ENCODE results near the gene HDAC6.

HDAC6 gene

DNA sequence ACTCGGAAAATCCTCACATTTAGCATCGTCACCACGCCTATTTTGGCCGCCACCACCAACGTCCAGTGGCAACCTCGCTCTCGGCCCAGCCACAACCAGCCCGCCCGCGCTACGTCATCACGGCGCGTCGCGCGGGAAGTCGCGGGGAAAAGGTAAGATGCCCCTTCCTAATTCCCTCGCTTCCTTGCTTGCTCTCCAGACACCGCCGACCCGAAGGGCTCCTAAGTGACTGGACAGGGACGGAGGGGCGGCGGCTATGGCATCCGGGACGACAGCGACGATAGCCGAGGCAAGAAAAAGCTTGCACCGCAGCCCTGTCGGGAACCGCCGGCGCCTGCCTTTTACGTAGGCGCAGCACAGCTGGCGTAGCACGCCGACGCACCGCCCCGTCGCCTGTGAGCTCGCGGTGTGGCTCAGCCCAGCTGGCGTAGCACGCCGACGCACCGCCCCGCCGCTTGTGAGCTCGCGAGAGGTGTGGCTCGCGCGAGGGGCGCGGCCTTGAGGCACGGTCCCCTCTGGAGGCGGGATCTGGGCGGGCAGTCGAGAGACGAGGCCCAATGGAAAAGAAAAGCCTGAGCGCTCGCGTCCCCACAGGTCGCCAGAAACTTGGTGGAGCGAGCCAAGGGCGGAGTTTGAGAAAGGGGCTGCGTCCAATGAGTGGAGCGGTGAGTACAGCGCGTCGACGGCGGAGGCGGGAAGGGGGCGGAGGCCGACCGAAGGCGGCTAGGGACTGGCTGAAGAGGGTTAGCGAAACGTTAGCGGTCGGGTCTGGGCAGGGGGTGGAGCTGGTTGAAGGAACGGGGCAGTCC, at the start of gene HDAC6:
TSS of gene HDAC6 (plus strand) at position 788 of the 809 bp plus-strand sequence. CDS start 626 bp downstream, outside the sequence.
- peak; percentile 97 for DNase-seq (ENCODE audit: low read depth)
- H3K4me3 ChIP-seq (ENCODE audit: low read depth, low read length) = peak within 1 kb of the TSS; percentile 69
- TF ChIP-seq, protein P1, sequence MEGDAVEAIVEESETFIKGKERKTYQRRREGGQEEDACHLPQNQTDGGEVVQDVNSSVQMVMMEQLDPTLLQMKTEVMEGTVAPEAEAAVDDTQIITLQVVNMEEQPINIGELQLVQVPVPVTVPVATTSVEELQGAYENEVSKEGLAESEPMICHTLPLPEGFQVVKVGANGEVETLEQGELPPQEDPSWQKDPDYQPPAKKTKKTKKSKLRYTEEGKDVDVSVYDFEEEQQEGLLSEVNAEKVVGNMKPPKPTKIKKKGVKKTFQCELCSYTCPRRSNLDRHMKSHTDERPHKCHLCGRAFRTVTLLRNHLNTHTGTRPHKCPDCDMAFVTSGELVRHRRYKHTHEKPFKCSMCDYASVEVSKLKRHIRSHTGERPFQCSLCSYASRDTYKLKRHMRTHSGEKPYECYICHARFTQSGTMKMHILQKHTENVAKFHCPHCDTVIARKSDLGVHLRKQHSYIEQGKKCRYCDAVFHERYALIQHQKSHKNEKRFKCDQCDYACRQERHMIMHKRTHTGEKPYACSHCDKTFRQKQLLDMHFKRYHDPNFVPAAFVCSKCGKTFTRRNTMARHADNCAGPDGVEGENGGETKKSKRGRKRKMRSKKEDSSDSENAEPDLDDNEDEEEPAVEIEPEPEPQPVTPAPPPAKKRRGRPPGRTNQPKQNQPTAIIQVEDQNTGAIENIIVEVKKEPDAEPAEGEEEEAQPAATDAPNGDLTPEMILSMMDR (IDR thresholded peaks at IDR 0.05; ENCODE audit: control insufficient read depth, extremely low read depth, insufficient read depth) = no peak

DNA sequence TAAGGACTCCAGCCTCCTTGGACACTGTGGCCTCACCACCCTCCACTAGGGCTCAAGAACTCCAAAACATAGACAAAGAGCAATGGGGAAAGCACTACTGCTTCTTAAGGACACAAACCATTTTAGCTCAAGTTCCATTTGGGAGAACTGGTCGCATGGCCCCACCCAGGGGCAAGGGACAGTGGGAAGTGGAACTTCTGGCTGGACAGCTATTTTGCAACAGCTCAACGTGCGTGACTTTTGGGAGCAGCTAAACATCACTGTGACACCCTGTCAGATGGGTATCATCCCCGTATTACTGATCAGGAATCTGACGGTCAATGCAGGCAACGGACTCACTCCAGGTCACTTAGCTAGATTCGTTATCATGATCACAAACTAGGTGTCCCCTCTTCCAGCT, 49.4 kb upstream of the HDAC6 start:
- TF ChIP-seq, protein P1 (IDR thresholded peaks at IDR 0.05; ENCODE audit: control insufficient read depth, extremely low read depth, insufficient read depth) = no peak
- H3K4me3 ChIP-seq (ENCODE audit: low read depth, low read length) = no peak overlapping the region
- DNase-seq (ENCODE audit: low read depth) = no peak

DNA sequence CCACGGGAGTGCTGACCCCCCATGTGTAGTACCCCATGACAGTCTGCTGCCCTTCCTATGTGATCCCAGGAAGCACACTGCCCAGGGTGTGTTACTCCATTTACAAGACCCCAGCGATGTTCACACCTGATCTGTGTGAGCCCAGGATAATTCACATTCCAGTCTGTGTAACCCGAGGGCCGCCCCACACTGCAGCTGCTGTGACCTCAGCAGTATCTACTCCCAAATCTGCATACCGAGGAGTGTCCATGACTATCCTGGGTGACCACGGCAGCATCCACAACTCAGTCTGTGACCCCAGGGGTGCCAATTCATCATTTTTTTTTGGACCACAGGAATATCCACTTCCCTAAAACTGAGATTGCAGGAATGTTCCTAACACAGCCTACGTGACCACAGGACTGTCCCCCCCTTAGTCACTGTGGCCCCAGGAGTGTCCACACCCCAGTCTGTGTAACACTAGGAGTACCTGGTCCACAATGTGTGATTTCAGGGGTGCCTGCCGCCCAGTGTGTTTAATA, 48.1 kb upstream of the HDAC6 start:
- TF ChIP-seq, protein P1 (IDR thresholded peaks at IDR 0.05; ENCODE audit: control insufficient read depth, extremely low read depth, insufficient read depth) = no peak
- no peak overlapping the region for H3K4me3 ChIP-seq (ENCODE audit: low read depth, low read length)
- no peak for DNase-seq (ENCODE audit: low read depth)

DNA sequence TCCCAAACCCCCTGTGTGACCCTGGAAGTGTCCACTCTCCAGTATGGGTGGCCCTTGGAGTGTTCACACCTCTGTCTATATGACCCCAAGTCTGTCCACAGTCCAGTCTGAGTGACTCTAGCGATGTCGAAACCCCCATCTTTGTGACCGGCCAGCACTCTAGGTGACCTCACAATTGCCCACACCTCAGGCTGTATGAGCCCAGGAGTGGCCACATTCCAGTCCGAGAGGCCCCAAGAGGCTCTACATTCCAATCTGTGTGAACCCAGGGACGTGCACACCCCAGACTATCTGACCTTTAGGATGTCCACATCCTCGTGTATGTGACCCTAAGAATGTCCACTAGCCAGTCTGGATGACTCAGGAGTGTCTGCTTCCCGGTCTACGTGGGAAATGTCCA, 47.6 kb upstream of the HDAC6 start:
- no peak for DNase-seq (ENCODE audit: low read depth)
- TF ChIP-seq, protein P1 (IDR thresholded peaks at IDR 0.05; ENCODE audit: control insufficient read depth, extremely low read depth, insufficient read depth) = no peak
- H3K4me3 ChIP-seq (ENCODE audit: low read depth, low read length) = no peak overlapping the region

DNA sequence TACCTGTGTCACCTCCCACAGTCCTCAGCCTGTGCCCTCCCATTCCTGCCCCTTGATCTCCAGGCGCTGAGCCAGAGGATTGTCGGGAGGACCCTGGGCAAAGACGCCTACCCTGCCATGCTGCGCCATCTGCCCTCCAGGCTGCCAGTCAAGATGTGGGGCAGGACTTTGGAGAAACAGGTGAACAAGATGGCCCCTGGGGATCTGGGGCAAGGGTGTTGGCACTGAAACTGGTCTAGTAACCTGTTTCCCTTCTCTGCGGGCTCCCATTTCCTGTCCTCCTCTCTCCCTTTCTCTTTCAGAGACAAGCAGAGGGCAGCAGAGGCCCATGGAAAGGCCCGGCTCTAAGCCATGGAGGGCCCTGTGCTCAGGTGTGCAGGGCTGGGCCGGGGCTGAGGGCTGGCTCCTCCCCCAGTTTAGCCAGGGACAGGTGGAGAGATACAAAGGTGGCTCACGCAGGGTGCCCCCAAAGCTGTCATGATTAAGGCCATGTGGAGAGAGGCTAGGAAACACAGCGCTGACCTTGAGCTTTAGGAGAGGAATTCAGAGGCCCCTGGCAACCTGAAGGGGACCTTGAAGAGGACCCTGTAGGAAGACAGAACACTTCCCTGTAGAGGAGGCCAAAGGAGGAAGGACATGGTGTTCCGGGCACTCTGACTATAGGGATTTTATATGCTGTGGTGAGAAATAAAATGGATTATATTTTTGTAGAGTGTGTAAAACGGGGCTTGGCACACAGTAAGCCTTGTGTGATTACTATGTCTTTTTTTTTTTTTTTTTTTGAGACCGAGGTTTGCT, 40.0 kb upstream of the HDAC6 start, which contains the start of gene GLOD5:
TSS of gene GLOD5 (plus strand) at position 74 of the 798 bp plus-strand sequence. CDS start at position 118, 44 bp downstream.
- TF ChIP-seq, protein P1 (IDR thresholded peaks at IDR 0.05; ENCODE audit: control insufficient read depth, extremely low read depth, insufficient read depth) = peak; percentile 66
- H3K4me3 ChIP-seq (ENCODE audit: low read depth, low read length) = peak within 1 kb of the TSS; percentile 41
- peak; percentile 79 for DNase-seq (ENCODE audit: low read depth)

DNA sequence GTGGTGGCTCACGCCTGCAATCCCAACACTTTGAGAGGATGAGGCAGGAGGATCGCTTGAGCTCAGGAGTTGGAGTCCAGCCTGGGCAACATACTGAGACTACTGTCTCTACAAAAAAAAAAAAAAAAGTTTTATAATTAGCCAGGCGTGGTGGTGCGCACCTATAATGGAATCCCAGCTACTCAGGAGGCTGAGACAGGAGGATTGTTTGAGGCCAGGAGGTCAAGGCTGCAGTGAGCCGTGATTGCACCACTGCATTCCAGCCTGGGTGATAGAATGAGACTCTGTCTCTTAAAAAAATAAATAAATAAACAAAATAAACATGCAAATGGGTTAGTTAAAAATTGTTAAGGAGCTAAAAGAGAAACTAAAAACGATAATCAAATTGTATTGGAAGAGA, 32.6 kb upstream of the HDAC6 start:
- TF ChIP-seq, protein P1 (IDR thresholded peaks at IDR 0.05; ENCODE audit: control insufficient read depth, extremely low read depth, insufficient read depth) = no peak
- DNase-seq (ENCODE audit: low read depth) = no peak
- H3K4me3 ChIP-seq (ENCODE audit: low read depth, low read length) = no peak overlapping the region

Data from LNCaP clone FGC (cell line).